ENCODE data around the gene NCOA1.

DNA sequence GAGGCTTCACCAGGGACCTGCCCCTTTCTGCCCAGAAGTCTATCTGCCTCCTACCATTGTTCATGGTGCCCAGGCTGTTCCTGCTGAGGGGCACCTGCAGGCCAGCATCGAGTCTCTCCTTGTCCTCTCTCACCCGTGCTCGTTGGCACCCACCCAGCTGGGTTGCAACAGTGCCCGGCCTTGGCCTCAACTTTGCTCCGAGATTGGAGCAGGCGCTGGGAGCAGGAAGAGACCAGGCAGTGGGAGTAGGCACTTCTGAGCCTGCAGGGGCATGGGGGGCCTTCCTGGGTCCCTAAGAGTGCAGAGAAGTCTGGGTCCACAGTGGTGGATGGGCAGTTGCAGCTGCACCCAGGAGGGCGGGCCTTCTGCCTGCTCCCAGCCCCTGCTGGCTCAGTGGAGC, 75.6 kb downstream of the NCOA1 start:
- TF ChIP-seq, protein P1, sequence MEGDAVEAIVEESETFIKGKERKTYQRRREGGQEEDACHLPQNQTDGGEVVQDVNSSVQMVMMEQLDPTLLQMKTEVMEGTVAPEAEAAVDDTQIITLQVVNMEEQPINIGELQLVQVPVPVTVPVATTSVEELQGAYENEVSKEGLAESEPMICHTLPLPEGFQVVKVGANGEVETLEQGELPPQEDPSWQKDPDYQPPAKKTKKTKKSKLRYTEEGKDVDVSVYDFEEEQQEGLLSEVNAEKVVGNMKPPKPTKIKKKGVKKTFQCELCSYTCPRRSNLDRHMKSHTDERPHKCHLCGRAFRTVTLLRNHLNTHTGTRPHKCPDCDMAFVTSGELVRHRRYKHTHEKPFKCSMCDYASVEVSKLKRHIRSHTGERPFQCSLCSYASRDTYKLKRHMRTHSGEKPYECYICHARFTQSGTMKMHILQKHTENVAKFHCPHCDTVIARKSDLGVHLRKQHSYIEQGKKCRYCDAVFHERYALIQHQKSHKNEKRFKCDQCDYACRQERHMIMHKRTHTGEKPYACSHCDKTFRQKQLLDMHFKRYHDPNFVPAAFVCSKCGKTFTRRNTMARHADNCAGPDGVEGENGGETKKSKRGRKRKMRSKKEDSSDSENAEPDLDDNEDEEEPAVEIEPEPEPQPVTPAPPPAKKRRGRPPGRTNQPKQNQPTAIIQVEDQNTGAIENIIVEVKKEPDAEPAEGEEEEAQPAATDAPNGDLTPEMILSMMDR (conservative IDR thresholded peaks at IDR 0.05; ENCODE audit: low read depth, low read length) = no peak
- TF ChIP-seq EZH2 (IDR thresholded peaks at IDR 0.05; ENCODE audit: borderline replicate concordance, low read depth, low read length, poor library complexity, severe bottlenecking) = no peak

All from A673 (cell line).